Measurements from ENCODE around the gene S100A1. TPM values are rescaled to one million over a fixed set of nuclear protein-coding genes. Genes with fewer than 3 reads are reported as not detected.
"Not testable (repeated sequence)": the region's sequence is repeated elsewhere in the genome, so short reads cannot be mapped to it uniquely, and the experiment has no call there.

S100A1 gene
- total and polyA plus RNA-seq, 2 experiments from 2014 or later, result 1.3 to 2.7 TPM

DNA sequence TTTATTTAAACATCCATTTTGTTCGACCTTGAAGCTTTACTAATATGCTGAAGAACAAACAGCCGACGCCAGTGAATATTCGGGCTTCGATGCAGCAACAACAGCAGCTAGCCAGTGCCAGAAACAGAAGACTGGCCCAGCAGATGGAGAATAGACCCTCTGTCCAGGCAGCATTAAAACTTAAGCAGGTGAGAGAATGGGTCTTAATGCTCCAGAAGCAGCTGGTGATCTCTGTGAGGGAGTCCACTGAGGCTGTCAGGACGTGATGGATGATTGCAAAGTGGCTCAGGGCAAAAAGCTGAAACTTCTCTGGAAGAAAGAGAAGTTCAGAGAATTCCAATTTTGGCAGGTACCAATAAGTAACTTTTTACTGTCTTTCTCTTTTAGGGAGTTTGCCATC, 10.0 kb downstream of the S100A1 start:
- TF ChIP-seq EZH2phosphoT487 (IDR thresholded peaks at IDR 0.05; ENCODE audit: low read depth, severe bottlenecking, unreplicated experiment) (no peak), EZH2 (IDR thresholded peaks at IDR 0.05; ENCODE audit: borderline replicate concordance) (no peak)
- TF ChIP-seq, protein P1, sequence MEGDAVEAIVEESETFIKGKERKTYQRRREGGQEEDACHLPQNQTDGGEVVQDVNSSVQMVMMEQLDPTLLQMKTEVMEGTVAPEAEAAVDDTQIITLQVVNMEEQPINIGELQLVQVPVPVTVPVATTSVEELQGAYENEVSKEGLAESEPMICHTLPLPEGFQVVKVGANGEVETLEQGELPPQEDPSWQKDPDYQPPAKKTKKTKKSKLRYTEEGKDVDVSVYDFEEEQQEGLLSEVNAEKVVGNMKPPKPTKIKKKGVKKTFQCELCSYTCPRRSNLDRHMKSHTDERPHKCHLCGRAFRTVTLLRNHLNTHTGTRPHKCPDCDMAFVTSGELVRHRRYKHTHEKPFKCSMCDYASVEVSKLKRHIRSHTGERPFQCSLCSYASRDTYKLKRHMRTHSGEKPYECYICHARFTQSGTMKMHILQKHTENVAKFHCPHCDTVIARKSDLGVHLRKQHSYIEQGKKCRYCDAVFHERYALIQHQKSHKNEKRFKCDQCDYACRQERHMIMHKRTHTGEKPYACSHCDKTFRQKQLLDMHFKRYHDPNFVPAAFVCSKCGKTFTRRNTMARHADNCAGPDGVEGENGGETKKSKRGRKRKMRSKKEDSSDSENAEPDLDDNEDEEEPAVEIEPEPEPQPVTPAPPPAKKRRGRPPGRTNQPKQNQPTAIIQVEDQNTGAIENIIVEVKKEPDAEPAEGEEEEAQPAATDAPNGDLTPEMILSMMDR (IDR thresholded peaks at IDR 0.05; ENCODE audit: poor library complexity), result no peak
- Histone ChIP-seq H4K20me1 (ENCODE audit: insufficient read depth, poor library complexity, severe bottlenecking) (peaks cover 50% of the 10 kb centered on the region), H3K4me1 (ENCODE audit: insufficient read depth) (peaks cover 11% of the 10 kb centered on the region), H3K36me3 (replicated peaks; ENCODE audit: insufficient read depth, low read depth) (peaks cover 11% of the 10 kb centered on the region), H3K9me2 (replicated peaks; ENCODE audit: insufficient read depth) (no peaks in the 10 kb centered on the region), H3K27me3 (no peaks in the 10 kb centered on the region), H3K4me2 (no peak overlapping the region), H3K9me3 (ENCODE audit: low read depth) (no peaks in the 10 kb centered on the region), H3K79me2 (peaks cover 87% of the 10 kb centered on the region), H3K27ac (no peak overlapping the region), H3K4me3 (no peak overlapping the region), H2AFZ (no peak overlapping the region)
- 85% methylated on average over 6 of the region's 6 CpGs for WGBS (ENCODE audit: low lambda C conversion rate, missing lambda C conversion rate)
- no peak for DNase-seq (ENCODE audit: low spot score)

DNA sequence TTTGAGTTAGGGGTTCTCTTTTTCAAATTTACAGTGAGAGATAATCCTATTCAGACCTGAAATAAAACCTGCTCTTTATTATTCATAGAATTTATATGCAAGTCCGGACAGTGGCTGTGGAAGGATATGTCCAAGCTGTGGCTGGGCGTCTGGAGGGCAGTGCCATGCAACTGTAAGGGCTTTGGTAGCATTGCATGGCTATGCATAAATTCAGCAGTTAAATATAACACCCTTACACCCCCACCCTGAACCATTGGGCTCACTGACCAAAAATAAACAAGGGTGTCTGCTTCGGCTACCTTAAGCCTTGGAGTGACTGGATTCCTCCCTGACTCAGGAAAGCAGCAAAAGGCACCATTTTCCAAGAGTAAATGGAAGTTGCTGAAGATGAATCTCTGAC, 11.0 kb downstream of the S100A1 start:
- Histone ChIP-seq H3K9me3 (ENCODE audit: low read depth) (no peaks in the 10 kb centered on the region), H3K4me3 (no peak overlapping the region), H3K27ac (no peak overlapping the region), H3K36me3 (replicated peaks; ENCODE audit: insufficient read depth, low read depth) (peaks cover 11% of the 10 kb centered on the region), H2AFZ (no peak overlapping the region), H3K4me1 (ENCODE audit: insufficient read depth) (peaks cover 11% of the 10 kb centered on the region), H3K27me3 (no peaks in the 10 kb centered on the region), H4K20me1 (ENCODE audit: insufficient read depth, poor library complexity, severe bottlenecking) (peaks cover 50% of the 10 kb centered on the region), H3K4me2 (no peak overlapping the region), H3K79me2 (peaks cover 87% of the 10 kb centered on the region), H3K9me2 (replicated peaks; ENCODE audit: insufficient read depth) (no peaks in the 10 kb centered on the region)
- TF ChIP-seq, protein P1 (IDR thresholded peaks at IDR 0.05; ENCODE audit: poor library complexity), result no peak
- 90% methylated on average over 3 of the region's 3 CpGs for WGBS (ENCODE audit: low lambda C conversion rate, missing lambda C conversion rate)
- no peak for DNase-seq (ENCODE audit: low spot score)

DNA sequence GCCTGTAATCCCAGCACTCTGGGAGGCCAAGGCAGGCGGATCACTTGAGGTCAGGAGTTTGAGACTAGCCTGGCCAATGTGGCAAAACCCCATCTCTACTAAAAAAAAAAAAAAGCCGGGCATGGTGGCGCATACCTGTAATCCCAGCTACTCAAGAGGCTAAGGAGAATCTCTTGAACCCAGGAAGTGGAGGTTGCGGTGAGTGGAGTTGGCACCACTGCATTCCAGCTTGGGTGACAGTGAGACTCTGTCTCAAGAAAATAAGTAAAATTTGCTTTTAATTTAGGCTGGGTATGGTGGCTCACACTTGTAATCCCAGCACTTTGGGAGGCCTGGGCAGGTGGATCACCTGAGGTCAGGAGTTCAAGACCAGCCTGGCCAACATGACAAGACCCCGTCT, 12.0 kb downstream of the S100A1 start:
- Histone ChIP-seq H3K36me3 (replicated peaks; ENCODE audit: insufficient read depth, low read depth) (peaks cover 12% of the 10 kb centered on the region), H3K79me2 (peaks cover 78% of the 10 kb centered on the region), H4K20me1 (ENCODE audit: insufficient read depth, poor library complexity, severe bottlenecking) (peaks cover 41% of the 10 kb centered on the region), H3K4me1 (ENCODE audit: insufficient read depth) (peaks cover 18% of the 10 kb centered on the region)
- not testable (repeated sequence) for H2AFZ ChIP-seq; H3K4me3 ChIP-seq; DNase-seq (ENCODE audit: low spot score); H3K4me2 ChIP-seq; H3K9me2 ChIP-seq (replicated peaks; ENCODE audit: insufficient read depth); H3K27ac ChIP-seq; H3K9me3 ChIP-seq (ENCODE audit: low read depth); H3K27me3 ChIP-seq
- WGBS (ENCODE audit: low lambda C conversion rate, missing lambda C conversion rate), result 100% methylated on average over 5 of the region's 5 CpGs

DNA sequence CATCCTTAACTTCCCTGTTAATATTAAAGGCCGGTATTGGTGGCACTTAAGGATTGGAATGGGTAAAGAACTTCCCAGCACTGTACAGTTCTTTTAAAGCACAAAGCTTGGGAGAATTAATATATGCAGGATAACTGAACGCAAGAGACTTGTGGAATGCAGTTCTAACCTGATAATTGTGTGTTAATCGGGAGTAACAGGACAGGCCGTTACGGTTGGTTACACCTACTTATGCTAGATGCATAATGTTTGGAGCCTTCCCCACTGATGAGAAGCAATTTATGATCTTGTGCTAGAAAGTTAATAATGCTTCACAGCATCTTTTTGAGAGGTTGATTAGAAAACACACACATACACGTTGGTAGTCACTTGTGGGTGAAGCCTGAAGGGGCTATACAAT, 12.6 kb downstream of the S100A1 start:
- H3K9me3 ChIP-seq (ENCODE audit: low read depth), result no peaks in the 10 kb centered on the region
- H3K36me3 ChIP-seq (replicated peaks; ENCODE audit: insufficient read depth, low read depth), result peaks cover 19% of the 10 kb centered on the region
- H3K4me1 ChIP-seq (ENCODE audit: insufficient read depth), result peaks cover 11% of the 10 kb centered on the region
- 83% methylated on average over 6 of the region's 6 CpGs for WGBS (ENCODE audit: low lambda C conversion rate, missing lambda C conversion rate)
- no peaks in the 10 kb centered on the region for H3K27me3 ChIP-seq
- TF ChIP-seq, protein P1 (IDR thresholded peaks at IDR 0.05; ENCODE audit: poor library complexity), result no peak
- TF ChIP-seq EZH2 (IDR thresholded peaks at IDR 0.05; ENCODE audit: borderline replicate concordance) (no peak), EZH2phosphoT487 (IDR thresholded peaks at IDR 0.05; ENCODE audit: low read depth, severe bottlenecking, unreplicated experiment) (no peak)
- H3K27ac ChIP-seq, result no peak overlapping the region
- H3K4me2 ChIP-seq, result no peak overlapping the region
- peaks cover 35% of the 10 kb centered on the region for H4K20me1 ChIP-seq (ENCODE audit: insufficient read depth, poor library complexity, severe bottlenecking)
- no peak overlapping the region for H2AFZ ChIP-seq
- peaks cover 74% of the 10 kb centered on the region for H3K79me2 ChIP-seq
- no peak overlapping the region for H3K4me3 ChIP-seq
- no peaks in the 10 kb centered on the region for H3K9me2 ChIP-seq (replicated peaks; ENCODE audit: insufficient read depth)
- DNase-seq (ENCODE audit: low spot score), result no peak
